ENCODE results near the gene USP19.

The USP19 gene

DNA sequence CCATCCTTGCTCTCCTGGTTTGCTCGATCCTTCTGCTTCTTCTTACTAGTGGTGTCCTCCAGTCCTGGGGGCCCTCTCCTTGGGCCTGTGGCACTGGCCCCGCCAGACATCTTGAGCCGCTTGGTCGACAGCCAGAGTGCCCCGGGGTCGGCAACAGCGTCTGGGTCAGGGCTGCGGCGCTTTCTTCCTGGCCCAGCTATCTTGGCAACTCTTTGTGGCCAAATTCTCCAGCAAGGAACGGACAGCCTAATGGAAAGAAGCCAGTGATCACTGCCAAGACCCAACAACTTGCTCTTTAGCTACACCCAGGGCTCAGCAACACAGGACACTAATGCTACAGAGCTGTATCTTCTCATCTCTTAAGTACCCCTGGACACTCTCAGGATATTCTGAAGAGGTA, 1.6 kb downstream of the USP19 start:
- no peak overlapping the region for H2BK12ac ChIP-seq (ENCODE audit: low read length)
- no peak overlapping the region for H3K23ac ChIP-seq (ENCODE audit: low read length)
- H3K27me3 ChIP-seq (ENCODE audit: insufficient read depth, low read length), result no peaks in the 10 kb centered on the region
- no peak overlapping the region for H2BK120ac ChIP-seq (ENCODE audit: insufficient read depth, low read length, poor library complexity)
- no peak overlapping the region for H3K4me3 ChIP-seq (ENCODE audit: low read depth, low read length)
- no CpG with 5 or more reads among the region's 10 CpGs for WGBS (ENCODE audit: extremely low coverage, insufficient coverage, insufficient read length)
- H4K91ac ChIP-seq (ENCODE audit: low read depth, low read length), result no peak overlapping the region
- no peak overlapping the region for H2AFZ ChIP-seq (ENCODE audit: insufficient read depth, low read length, poor library complexity)
- peaks cover 6 to 7% of the 10 kb centered on the region in 2 experiments for H3K4me1 ChIP-seq (ENCODE audit: control insufficient read depth in 1 of 2, insufficient read depth in 2 of 2, low read length in 2 of 2)
- peaks cover 6% of the 10 kb centered on the region for H3K79me2 ChIP-seq (ENCODE audit: control insufficient read depth, insufficient read depth, low read length, poor library complexity)
- no peak overlapping the region for H3K27ac ChIP-seq (ENCODE audit: low read depth, low read length)
- H4K8ac ChIP-seq (ENCODE audit: low read depth, low read length), result no peak overlapping the region
- no peak overlapping the region for H2AK5ac ChIP-seq (ENCODE audit: low read length)
- peaks cover 5% of the 10 kb centered on the region for H3K79me1 ChIP-seq (ENCODE audit: low read length)
- H3K36me3 ChIP-seq (ENCODE audit: control insufficient read depth in 1 of 2, insufficient read depth in 2 of 2, low read length in 2 of 2), result peaks cover 73 to 77% of the 10 kb centered on the region in 2 experiments
- H3K4me2 ChIP-seq (ENCODE audit: low read length), result no peak overlapping the region
- H3K4ac ChIP-seq (ENCODE audit: low read depth, low read length), result no peak overlapping the region
- no peak overlapping the region for H2BK5ac ChIP-seq (ENCODE audit: low read depth, low read length, poor library complexity)
- no peak overlapping the region for H3K14ac ChIP-seq (ENCODE audit: low read length)
- peaks cover 3% of the 10 kb centered on the region for H3K9me3 ChIP-seq (ENCODE audit: insufficient read depth, low read depth, low read length)
- no peak overlapping the region for H4K12ac ChIP-seq (ENCODE audit: low read depth, low read length)
- H3K18ac ChIP-seq (ENCODE audit: low read length), result no peak overlapping the region
- no peak overlapping the region for H3K9ac ChIP-seq (ENCODE audit: low read length)
- no peak for DNase-seq

DNA sequence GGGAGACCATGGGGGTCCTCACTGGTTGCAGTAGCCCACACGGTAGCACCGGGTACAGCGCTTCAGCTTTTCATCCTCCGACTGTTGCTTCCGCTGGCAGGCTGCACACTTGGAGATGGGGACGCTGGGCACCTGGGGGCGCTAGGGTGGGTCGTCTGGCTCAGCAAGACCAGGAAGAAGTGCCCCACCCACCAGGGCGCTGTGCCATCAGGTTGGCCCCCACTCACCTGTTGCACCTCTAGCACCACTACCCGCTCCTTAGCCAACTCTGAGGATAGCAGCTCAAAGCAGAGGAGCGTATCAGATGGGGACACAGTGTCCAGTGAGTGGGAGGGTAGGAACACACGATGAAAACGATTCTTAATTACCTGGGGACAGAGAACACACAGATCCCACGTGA, 8.4 kb downstream of the USP19 start:
- Histone ChIP-seq H2AFZ (ENCODE audit: insufficient read depth, low read length, poor library complexity) (no peak overlapping the region), H3K23ac (ENCODE audit: low read length) (no peak overlapping the region), H4K91ac (ENCODE audit: low read depth, low read length) (no peak overlapping the region), H3K14ac (ENCODE audit: low read length) (no peak overlapping the region), H2BK5ac (ENCODE audit: low read depth, low read length, poor library complexity) (no peak overlapping the region), H3K36me3 (ENCODE audit: control insufficient read depth in 1 of 2, insufficient read depth in 2 of 2, low read length in 2 of 2) (peaks cover 89 to 93% of the 10 kb centered on the region in 2 experiments), H3K27me3 (ENCODE audit: insufficient read depth, low read length) (no peaks in the 10 kb centered on the region), H3K27ac (ENCODE audit: low read depth, low read length) (no peak overlapping the region), H3K18ac (ENCODE audit: low read length) (no peak overlapping the region), H2BK120ac (ENCODE audit: insufficient read depth, low read length, poor library complexity) (no peak overlapping the region), H3K9ac (ENCODE audit: low read length) (no peak overlapping the region), H3K4me1 (ENCODE audit: control insufficient read depth in 1 of 2, insufficient read depth in 2 of 2, low read length in 2 of 2) (peaks cover 0 to 2% of the 10 kb centered on the region in 2 experiments), H2AK5ac (ENCODE audit: low read length) (no peak overlapping the region), H2BK12ac (ENCODE audit: low read length) (no peak overlapping the region), H4K8ac (ENCODE audit: low read depth, low read length) (no peak overlapping the region), H3K9me3 (ENCODE audit: insufficient read depth, low read depth, low read length) (no peaks in the 10 kb centered on the region), H3K4me2 (ENCODE audit: low read length) (no peak overlapping the region), H4K12ac (ENCODE audit: low read depth, low read length) (no peak overlapping the region), H3K79me1 (ENCODE audit: low read length) (no peaks in the 10 kb centered on the region), H3K79me2 (ENCODE audit: control insufficient read depth, insufficient read depth, low read length, poor library complexity) (no peaks in the 10 kb centered on the region), H3K4me3 (ENCODE audit: low read depth, low read length) (no peak overlapping the region), H3K4ac (ENCODE audit: low read depth, low read length) (no peak overlapping the region)
- WGBS (ENCODE audit: extremely low coverage, insufficient coverage, insufficient read length), result no CpG with 5 or more reads among the region's 14 CpGs
- no peak for DNase-seq

DNA sequence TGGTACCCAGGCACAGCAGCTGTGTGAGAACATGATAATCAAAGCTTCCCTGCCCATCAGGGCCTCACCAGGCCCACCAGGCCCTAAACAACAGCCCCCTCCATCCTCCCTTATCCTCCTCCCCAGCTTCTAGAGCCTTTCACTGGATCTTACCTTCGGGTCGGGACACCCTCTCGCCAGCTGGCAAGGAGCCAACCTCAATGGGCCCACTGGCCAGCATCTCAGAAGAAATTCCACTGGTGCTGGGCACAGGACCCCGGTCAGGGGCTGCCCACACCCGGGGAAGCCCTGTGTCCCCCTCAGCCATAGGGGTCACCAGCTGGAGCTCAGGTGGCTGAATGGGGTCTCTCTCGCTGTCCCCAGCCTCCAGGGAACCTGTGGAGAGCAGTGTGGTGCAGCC, 9.3 kb downstream of the USP19 start:
- Histone ChIP-seq H2AFZ (ENCODE audit: insufficient read depth, low read length, poor library complexity) (no peak overlapping the region), H2BK12ac (ENCODE audit: low read length) (no peak overlapping the region), H3K79me2 (ENCODE audit: control insufficient read depth, insufficient read depth, low read length, poor library complexity) (no peaks in the 10 kb centered on the region), H3K27ac (ENCODE audit: low read depth, low read length) (no peak overlapping the region), H3K4me1 (ENCODE audit: control insufficient read depth in 1 of 2, insufficient read depth in 2 of 2, low read length in 2 of 2) (peaks cover 0 to 2% of the 10 kb centered on the region in 2 experiments), H3K79me1 (ENCODE audit: low read length) (no peaks in the 10 kb centered on the region), H3K4me2 (ENCODE audit: low read length) (no peak overlapping the region), H3K23ac (ENCODE audit: low read length) (no peak overlapping the region), H3K18ac (ENCODE audit: low read length) (no peak overlapping the region), H2BK5ac (ENCODE audit: low read depth, low read length, poor library complexity) (no peak overlapping the region), H3K36me3 (ENCODE audit: control insufficient read depth in 1 of 2, insufficient read depth in 2 of 2, low read length in 2 of 2) (peaks cover 80 to 86% of the 10 kb centered on the region in 2 experiments), H4K12ac (ENCODE audit: low read depth, low read length) (no peak overlapping the region), H3K4me3 (ENCODE audit: low read depth, low read length) (no peak overlapping the region), H2AK5ac (ENCODE audit: low read length) (no peak overlapping the region), H2BK120ac (ENCODE audit: insufficient read depth, low read length, poor library complexity) (no peak overlapping the region), H4K8ac (ENCODE audit: low read depth, low read length) (no peak overlapping the region), H3K27me3 (ENCODE audit: insufficient read depth, low read length) (no peaks in the 10 kb centered on the region), H3K4ac (ENCODE audit: low read depth, low read length) (no peak overlapping the region), H3K14ac (ENCODE audit: low read length) (no peak overlapping the region), H3K9ac (ENCODE audit: low read length) (no peak overlapping the region), H3K9me3 (ENCODE audit: insufficient read depth, low read depth, low read length) (no peaks in the 10 kb centered on the region), H4K91ac (ENCODE audit: low read depth, low read length) (no peak overlapping the region)
- DNase-seq, result no peak
- WGBS (ENCODE audit: extremely low coverage, insufficient coverage, insufficient read length), result no CpG with 5 or more reads among the region's 6 CpGs

DNA sequence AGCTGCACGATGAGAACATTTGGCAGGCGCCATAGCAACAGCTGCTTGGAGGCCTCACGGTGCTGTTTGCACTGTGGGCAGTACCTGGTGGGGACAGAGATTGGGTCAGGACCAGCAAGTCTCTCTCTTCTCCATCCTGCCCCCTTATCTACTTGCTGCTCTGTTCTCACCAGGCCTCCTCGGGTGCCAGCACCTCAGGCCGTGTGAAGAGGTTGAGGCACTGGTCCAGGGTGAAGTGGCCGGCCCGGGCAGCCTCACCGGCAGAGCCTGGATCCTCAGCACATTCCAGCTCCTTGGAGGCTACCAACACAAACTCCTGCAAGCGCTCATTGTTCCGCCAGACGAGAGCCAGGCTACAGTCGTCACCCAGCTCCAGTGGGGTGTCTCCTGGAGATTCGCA, 9.8 kb downstream of the USP19 start:
- Histone ChIP-seq H2AFZ (ENCODE audit: insufficient read depth, low read length, poor library complexity) (no peak overlapping the region), H4K91ac (ENCODE audit: low read depth, low read length) (no peak overlapping the region)
- WGBS (ENCODE audit: extremely low coverage, insufficient coverage, insufficient read length), result no CpG with 5 or more reads among the region's 13 CpGs

More for the DNA sequence above, 9.8 kb downstream of the USP19 start:
- H2BK5ac ChIP-seq (ENCODE audit: low read depth, low read length, poor library complexity), result no peak overlapping the region
- no peaks in the 10 kb centered on the region for H3K79me1 ChIP-seq (ENCODE audit: low read length)
- H3K9me3 ChIP-seq (ENCODE audit: insufficient read depth, low read depth, low read length), result no peaks in the 10 kb centered on the region
- H3K23ac ChIP-seq (ENCODE audit: low read length), result no peak overlapping the region
- H3K18ac ChIP-seq (ENCODE audit: low read length), result no peak overlapping the region
- H3K4me1 ChIP-seq (ENCODE audit: control insufficient read depth in 1 of 2, insufficient read depth in 2 of 2, low read length in 2 of 2), result peaks cover 0 to 2% of the 10 kb centered on the region in 2 experiments
- peaks cover 75 to 84% of the 10 kb centered on the region in 2 experiments for H3K36me3 ChIP-seq (ENCODE audit: control insufficient read depth in 1 of 2, insufficient read depth in 2 of 2, low read length in 2 of 2)
- no peak overlapping the region for H3K4ac ChIP-seq (ENCODE audit: low read depth, low read length)
- H3K4me3 ChIP-seq (ENCODE audit: low read depth, low read length), result no peak overlapping the region
- H3K4me2 ChIP-seq (ENCODE audit: low read length), result no peak overlapping the region
- no peaks in the 10 kb centered on the region for H3K79me2 ChIP-seq (ENCODE audit: control insufficient read depth, insufficient read depth, low read length, poor library complexity)
- no peak overlapping the region for H4K8ac ChIP-seq (ENCODE audit: low read depth, low read length)
- no peak for DNase-seq
- H3K14ac ChIP-seq (ENCODE audit: low read length), result no peak overlapping the region
- H3K27me3 ChIP-seq (ENCODE audit: insufficient read depth, low read length), result no peaks in the 10 kb centered on the region
- no peak overlapping the region for H2BK120ac ChIP-seq (ENCODE audit: insufficient read depth, low read length, poor library complexity)
- H3K9ac ChIP-seq (ENCODE audit: low read length), result no peak overlapping the region
- no peak overlapping the region for H4K12ac ChIP-seq (ENCODE audit: low read depth, low read length)
- H3K27ac ChIP-seq (ENCODE audit: low read depth, low read length), result no peak overlapping the region
- H2BK12ac ChIP-seq (ENCODE audit: low read length), result no peak overlapping the region
- no peak overlapping the region for H2AK5ac ChIP-seq (ENCODE audit: low read length)
